ENCODE measurements around the gene SURF1. TPM values are rescaled to one million over a fixed set of nuclear protein-coding genes. Genes with fewer than 3 reads are reported as not detected.
"Not testable (repeated sequence)": the region's sequence is repeated elsewhere in the genome, so short reads cannot be mapped to it uniquely, and the experiment has no call there.

The SURF1 gene
- polyA plus RNA-seq, 1 donor: 30.6 TPM

DNA sequence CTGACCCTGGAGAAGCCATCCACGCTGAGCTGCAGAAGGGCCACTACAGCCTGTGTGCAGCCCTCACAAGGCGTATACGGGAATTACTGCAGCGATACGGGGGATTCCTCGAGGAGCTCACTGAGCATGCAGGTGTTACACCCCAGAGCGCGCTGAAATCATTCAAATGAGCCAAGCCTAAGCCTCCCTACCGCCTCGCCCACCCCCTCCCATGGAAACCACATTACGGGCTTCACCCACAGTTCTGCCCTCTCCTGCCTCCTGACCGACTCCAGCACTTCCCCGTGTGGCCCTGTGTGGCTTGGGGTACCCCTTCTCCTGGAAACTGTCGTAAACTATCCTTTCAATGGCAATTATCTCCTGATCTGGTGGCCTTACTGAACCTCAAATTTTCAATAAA is 33.6 kb downstream of the SURF1 start:
- DNase-seq (ENCODE audit: low read depth): no peak

DNA sequence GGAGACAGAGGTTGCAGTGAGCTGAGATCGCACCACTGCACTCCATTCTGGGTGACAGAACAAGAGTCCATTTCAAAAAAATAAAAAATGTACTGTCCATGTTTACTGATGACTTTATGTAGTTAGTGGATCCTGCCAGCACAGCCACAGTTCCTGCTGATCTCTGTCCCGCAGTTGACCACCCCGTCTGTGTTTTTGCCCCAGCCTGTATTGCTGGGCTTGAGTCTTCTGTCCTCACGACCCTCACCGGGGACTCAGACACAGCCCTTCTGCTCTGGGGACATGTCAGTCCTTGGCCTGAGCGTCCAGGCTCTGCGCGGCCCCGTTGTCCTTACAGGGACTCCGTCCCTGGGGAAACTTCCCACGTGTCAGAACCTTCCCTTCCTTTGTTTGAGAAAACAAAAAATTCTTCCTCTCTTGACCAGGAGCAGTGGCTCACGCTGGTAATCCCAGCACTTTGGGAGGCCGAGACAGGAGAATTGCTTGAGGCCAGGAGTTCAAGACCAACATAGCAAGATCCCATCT is 34.8 kb downstream of the SURF1 start:
- DNase-seq (ENCODE audit: low read depth): no peak

DNA sequence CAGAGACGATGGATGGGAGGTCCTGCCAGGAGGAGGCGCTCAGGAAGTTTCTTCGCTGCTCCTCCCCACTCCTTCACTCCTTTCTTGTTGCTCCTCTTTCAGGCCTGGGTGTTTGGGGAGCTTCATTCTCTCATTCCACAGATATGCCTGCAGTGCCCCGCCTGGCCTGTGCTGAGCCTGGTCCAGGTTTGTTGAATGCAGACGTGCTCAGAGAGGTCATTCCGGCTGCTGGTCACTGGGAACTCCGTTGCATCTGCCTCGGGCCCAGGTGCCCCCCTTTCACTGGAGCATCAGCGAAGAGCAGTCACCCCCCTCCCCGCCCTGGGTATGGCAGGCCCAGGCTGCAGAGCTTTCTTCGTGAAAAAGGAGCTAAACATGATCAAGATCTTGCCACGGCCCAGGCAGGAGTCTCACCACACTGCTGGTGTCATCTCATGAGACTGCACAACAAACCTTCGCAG is 35.8 kb downstream of the SURF1 start:
- DNase-seq (ENCODE audit: low read depth): no peak

DNA sequence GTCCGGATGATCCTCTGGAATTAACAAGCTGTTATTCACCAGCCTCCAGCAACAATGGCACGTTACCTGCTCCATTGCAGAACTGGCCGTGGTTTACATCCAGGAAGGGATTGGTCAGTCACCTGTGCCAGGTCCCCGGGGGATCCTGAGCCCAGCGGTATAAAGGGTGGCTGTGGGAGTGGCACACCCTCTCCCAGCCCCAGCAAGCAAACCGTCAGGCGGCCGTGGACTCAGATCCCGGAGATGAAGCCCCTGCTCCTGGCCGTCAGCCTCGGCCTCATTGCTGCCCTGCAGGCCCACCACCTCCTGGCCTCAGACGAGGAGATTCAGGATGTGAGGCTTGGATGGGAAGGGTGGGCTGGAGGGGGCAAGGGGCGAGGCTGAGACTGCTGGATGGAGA is 38.7 kb downstream of the SURF1 start:
- DNase-seq (ENCODE audit: low read depth): not testable (repeated sequence)

DNA sequence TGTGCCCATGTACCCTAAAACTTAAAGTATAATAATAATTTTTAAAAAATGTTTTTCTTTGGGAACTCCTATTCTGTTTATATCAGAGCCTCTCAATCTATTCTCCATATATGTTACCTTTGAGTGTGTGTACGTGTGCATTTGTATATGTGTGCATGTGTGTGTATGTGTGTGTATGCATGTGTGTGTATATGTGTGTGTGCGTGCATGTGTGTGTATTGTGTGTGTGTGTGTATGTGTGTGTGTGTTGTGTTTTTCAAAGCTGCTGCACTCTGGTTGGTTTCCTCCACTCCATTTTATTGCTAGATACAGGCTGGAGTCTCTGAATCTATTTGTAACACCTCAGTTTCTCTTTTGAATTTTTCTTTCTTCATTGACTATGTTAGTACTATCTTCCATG is 40.3 kb downstream of the SURF1 start:
- no peak for DNase-seq (ENCODE audit: low read depth)

DNA sequence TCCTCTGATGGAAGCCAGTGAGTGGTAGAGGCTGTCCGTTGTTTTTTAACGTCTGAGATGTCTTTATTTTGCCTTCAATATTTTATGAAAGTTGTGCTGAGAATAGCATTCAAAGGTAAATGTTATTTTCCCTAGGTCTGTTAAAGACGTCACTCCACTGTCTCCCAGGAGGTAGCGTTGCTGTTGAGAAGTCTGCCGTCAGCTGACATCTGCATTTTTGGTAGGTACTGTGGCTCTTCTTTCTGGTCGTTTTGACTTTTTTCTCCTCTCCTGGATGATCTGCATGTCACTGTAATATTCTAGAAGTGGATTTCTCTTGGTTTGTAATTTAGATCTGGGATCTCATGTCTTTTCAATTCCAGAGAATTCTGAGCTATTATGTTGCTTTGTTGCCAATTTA is 46.7 kb downstream of the SURF1 start:
- DNase-seq (ENCODE audit: low read depth): no peak

DNA sequence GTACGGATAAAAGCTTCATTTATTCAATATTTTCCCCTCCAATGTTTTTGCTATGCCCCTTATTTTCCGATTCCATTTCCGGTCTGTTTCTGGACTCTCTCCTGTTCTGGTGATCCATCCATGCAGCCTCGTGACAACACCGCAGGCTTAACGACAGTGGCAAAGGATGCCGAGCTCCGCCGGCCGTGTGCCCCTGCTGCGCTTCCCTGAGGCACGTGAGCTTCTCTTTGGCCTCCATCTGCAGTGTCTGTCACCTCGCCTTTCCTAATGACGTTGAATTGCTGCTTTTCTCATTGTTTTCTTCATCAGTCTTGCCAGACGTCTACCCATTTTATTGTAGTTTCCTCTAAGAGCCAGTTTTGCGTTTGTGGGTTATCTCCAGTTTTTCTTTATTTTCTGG is 49.0 kb downstream of the SURF1 start:
- DNase-seq (ENCODE audit: low read depth): no peak

DNA sequence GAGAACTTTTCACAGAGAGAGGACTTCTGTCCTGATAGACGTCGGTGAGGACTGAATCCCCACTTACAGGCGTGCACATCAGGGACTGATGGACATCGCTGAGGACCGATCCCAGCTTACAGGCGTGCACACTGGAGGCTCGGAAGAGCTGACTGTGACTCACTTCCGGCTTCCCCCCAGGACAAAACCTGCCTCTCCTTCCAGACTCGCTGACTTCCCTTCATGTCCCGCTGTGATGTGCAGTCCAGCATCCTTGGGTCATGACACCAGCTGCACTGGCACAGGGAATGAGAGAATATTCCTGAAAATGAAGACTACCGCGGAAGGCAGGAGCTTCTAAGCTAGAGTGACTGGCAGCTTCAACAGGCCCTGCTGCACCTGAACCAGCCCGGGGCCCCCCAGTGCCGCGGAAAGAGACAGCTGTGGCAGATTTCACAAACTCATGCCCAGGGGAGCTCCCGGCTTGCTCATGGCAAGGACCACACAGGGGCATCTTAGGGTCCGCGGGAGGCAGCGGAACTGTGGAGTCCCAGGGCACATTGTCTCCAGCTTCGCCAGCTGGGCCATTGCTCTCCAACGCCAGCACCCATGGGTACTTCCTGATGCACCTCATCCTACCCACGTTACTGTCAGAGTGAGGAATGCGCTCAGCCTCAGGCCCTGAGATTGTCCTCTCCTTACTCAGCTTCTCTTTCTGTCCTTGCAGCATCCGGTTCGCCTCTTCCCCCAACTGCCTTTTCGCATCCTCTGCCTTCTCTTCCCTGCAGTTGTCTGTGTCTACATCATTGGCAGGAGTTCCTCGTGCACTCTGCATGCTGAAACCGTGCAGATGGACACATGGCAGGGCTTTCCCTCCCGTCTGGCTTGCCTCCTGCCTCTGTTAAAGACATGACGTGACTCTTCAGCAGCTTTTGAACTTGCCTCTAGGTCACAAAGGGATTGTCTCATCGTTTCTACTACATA is 49.8 kb downstream of the SURF1 start:
- peak; percentile 34 for DNase-seq (ENCODE audit: low read depth)

DNA sequence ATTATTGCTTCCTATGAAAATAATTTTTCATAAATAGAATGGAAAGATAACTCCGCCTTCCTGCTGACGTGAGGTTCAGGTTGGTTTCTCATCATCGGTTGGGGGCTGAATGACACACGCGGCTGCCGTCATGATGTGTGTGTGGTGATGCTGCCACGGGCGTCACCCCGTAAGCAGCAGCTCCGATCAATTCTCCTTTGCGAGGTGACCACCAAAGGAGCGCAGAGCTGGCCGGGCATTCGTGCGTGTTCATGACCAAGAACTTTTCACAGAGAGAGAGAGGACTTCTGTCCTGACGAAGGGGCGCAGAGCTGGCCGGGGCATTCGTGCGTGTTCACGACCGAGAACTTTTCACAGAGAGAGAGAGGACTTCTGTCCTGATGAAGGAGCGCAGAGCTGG is 50.6 kb downstream of the SURF1 start:
- DNase-seq (ENCODE audit: low read depth): no peak

DNA sequence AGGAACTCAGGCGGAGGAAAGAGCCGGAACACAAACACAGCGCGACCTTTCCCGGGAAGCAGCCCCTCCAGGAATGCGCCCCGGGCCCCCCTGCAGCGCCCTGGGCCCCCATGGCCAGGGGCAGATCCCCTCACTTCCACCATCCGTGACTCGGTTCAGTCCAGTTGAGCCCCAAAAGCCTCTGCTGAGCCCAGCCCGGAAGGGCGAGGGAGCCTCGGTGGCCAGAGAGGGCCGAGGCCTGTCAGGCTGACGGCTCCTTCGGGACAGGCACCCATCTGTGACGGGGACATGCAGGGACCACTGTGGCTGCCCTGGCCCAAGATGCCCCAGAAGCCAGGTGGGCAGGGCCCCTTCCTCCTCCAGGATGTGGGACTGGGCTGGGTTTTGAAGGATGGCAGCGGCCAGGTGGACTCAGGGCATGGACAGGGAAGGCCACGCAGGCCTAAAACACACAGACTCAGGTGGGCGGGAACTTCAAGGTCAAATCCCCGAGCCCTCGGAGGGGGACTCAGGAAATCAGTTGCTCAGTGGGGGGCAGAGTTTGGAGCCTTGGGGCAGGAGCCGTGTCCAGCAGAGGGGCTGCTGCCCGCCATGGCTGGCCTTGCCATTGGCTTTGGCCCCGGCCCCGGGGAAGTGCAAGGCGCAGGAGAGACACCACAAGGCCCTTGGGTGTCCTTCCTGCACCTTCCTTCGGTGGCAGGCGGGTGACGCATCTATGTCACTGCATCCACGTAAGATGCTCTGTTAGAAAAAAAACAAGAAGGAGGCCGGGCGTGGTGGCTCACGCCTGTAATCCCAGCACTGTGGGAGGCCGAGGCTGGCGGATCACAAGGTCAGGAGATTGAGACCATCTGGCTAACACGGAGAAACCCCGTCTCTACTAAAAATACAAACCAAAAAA is 51.6 kb downstream of the SURF1 start:
- DNase-seq (ENCODE audit: low read depth): no peak

DNA sequence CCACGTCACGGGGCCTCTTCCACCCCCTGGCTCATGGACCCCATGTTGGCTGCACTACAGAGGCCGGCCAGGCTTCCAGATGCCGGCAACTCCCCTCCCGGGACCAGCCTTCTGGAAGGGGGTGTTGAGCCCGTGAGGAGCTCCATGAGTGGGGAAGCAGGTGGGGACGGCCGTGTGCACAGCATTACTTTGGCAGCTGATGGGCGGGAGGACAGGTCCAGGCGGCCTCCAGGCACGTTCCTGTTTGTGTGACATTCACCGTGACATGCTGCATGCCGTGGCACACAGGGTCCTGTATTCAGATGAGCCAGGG is 52.2 kb downstream of the SURF1 start:
- DNase-seq (ENCODE audit: low read depth): no peak

DNA sequence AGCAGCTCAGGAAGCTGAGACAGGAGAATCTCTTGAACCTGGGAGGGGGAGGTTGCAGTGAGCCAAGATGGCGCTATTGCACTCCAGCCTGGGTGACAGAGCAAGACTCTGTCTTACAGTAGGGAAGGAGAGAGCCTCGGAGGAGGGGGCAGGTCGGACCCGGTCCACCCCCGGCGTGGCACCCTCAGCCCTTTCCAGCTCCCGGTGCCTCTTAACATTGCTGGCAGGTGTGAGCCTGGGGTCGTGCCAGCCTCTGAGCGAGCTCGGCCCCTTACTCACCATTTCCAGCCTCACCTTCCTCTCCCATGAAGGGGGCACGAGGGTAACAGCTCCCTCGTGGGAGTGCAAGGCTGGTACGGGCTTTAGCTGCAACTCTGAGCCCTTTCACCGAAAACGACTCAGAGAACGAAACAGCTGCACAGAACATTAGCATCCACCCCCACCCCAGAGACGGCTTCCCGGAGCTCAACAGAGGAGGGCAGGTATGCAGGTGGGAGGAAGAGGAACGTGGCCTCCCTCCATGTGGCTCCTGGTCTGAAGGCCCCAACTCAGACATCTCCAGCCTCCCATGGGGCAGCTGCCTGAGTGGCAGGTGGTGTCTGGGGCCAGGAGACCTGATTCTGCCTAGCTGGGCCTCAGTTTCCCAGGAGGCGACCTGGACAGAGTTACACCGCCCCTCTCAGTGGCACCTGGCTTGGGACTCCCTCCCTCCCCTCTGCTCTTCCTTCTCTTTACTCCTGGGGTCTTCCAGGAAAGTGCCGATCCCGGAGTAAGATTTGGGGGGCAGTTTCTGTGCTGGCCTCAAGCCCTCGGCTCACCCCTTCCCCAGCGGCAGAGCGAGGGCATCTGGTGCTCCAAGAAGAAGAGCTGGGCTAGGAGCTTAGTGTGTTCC is 52.8 kb downstream of the SURF1 start:
- DNase-seq (ENCODE audit: low read depth): no peak

Other genes with a start within 250 kb of the SURF1 start
- 50.3 TPM for gene RALGDS, start 235.2 kb downstream of the SURF1 start, polyA plus RNA-seq (ENCODE audit: insufficient read length)
- gene GBGT1, start 192.6 kb downstream of the SURF1 start, polyA plus RNA-seq (ENCODE audit: insufficient read length): 3.6 TPM
- not detected for gene OBP2B, start 147.2 kb downstream of the SURF1 start, polyA plus RNA-seq (ENCODE audit: insufficient read length)
- 1.3 TPM for gene ABO, start 81.3 kb downstream of the SURF1 start, polyA plus RNA-seq (ENCODE audit: insufficient read length)
- 20.5 TPM for gene SURF6, start 20.3 kb downstream of the SURF1 start, polyA plus RNA-seq (ENCODE audit: insufficient read length)
- 23.0 TPM for gene MED22, start 8.4 kb downstream of the SURF1 start, polyA plus RNA-seq (ENCODE audit: insufficient read length)
- gene RPL7A, start 8.3 kb downstream of the SURF1 start, polyA plus RNA-seq (ENCODE audit: insufficient read length): 2,437 TPM
- gene SURF2, start 63 bp upstream of the SURF1 start, polyA plus RNA-seq (ENCODE audit: insufficient read length): 12.2 TPM
- 84.6 TPM for gene SURF4, start 19.6 kb upstream of the SURF1 start, polyA plus RNA-seq (ENCODE audit: insufficient read length)
- gene STKLD1, start 19.9 kb upstream of the SURF1 start, polyA plus RNA-seq (ENCODE audit: insufficient read length): 2.2 TPM
- gene REXO4, start 61.5 kb upstream of the SURF1 start, polyA plus RNA-seq (ENCODE audit: insufficient read length): 35.9 TPM
- 7.8 TPM for gene ADAMTS13, start 65.9 kb upstream of the SURF1 start, polyA plus RNA-seq (ENCODE audit: insufficient read length)
- gene CACFD1, start 103.5 kb upstream of the SURF1 start, polyA plus RNA-seq (ENCODE audit: insufficient read length): 19.0 TPM
- gene SLC2A6, start 122.6 kb upstream of the SURF1 start, polyA plus RNA-seq (ENCODE audit: insufficient read length): 1.2 TPM
- 58.2 TPM for gene MYMK, start 168.5 kb upstream of the SURF1 start, polyA plus RNA-seq (ENCODE audit: insufficient read length)
- 4.7 TPM for gene ADAMTSL2, start 178.2 kb upstream of the SURF1 start, polyA plus RNA-seq (ENCODE audit: insufficient read length)

All from forelimb muscle (tissue), 1 donor.